Endothelial cell of umbilical vein (primary cell): ENCODE measurements around the gene GALNT3. TPM values are rescaled to one million over a fixed set of nuclear protein-coding genes. Genes with fewer than 3 reads are reported as not detected.
A peak's percentile ranks its signal among the peaks of the same experiment; 100 is the strongest.

ENCODE experiments used
- BruUV-seq: library from RNA; stranded (reverse); fragments of 400-500 nt; replicated peaks from 2 replicates; lab custom pipeline; 2021; lab: Mats Ljungman, UMichigan
- CTCF ChIA-PET: fragments of 300-600, 350-600 bp; sonication (Branson Sonifier 250); formaldehyde crosslinking; loops from one replicate; lab custom pipeline; 2021; ENCODE audit warnings: antibody characterized with exemption, inconsistent platforms; lab: Charles Lee
- POLR2A ChIA-PET: fragments of 300-600, 350-600 bp; sonication (Branson Sonifier 250); formaldehyde crosslinking; loops from one replicate; lab custom pipeline; 2021; ENCODE audit warnings: antibody characterized with exemption, inconsistent platforms; lab: Charles Lee
- DNase-seq: peaks from one replicate; pipeline ENCODE4 v3.0.0-alpha.2; 2011; ENCODE audit warnings: low read depth, low spot score
- FAIRE-seq: peaks from 2 replicates; lab custom pipeline; 2011; peaks lifted over from hg19 to GRCh38; lab: Jason Lieb, UNC
- H2AFZ ChIP-seq: 2 replicates; pipeline ENCODE4 v1.6.0; 2012; ENCODE audit warnings: low read depth, low read length, control low read depth, inconsistent platforms
- H3K27ac ChIP-seq: 2 replicates; pipeline ENCODE4 v1.5.1; 2011; ENCODE audit warnings: low read depth, mild to moderate bottlenecking, control low read depth, low read length, moderate library complexity; ENCODE audit not compliant: insufficient read depth
- H3K27me3 ChIP-seq, 2 experiments: 2 replicates each; pipeline versions ENCODE4 v1.6.0 to v1.6.1; 2011; ENCODE audit warnings: low read length in 2 of 2, mixed read lengths in 1 of 2; ENCODE audit not compliant: control insufficient read depth in 2 of 2, insufficient read depth in 2 of 2
- H3K36me3 ChIP-seq, 2 experiments: 2 replicates in 1 of 2; 3 replicates in 1 of 2; pipeline ENCODE4 v1.5.1; 2011; ENCODE audit warnings: low read length in 2 of 2, mild to moderate bottlenecking in 1 of 2, moderate library complexity in 1 of 2; ENCODE audit not compliant: control insufficient read depth in 2 of 2, insufficient read depth in 2 of 2; ENCODE audit errors: extremely low read depth in 1 of 2
- H3K4me1 ChIP-seq: 3 replicates; pipeline ENCODE4 v1.5.1; 2011; ENCODE audit warnings: mild to moderate bottlenecking, low read length; ENCODE audit not compliant: control insufficient read depth, insufficient read depth; ENCODE audit errors: extremely low read depth
- H3K4me2 ChIP-seq: 2 replicates; pipeline ENCODE4 v1.6.1; 2011; ENCODE audit warnings: low read length, control low read depth, mixed read lengths; ENCODE audit not compliant: insufficient read depth
- H3K4me3 ChIP-seq, 3 experiments: fragments of 200-600 bp in 1 of 3; sonication (generic), shearing (Covaris generic) in 1 of 3; replicated peaks in 1 of 3; 2 replicates each; pipeline ENCODE4 v1.5.1; 2011 to 2016; ENCODE audit warnings: control low read depth in 3 of 3, low read length in 3 of 3, mild to moderate bottlenecking in 2 of 3, inconsistent platforms in 1 of 3, low read depth in 1 of 3, moderate library complexity in 1 of 3; ENCODE audit not compliant: insufficient read depth in 1 of 3
- H3K79me2 ChIP-seq: 2 replicates; pipeline ENCODE4 v1.6.0; 2012; ENCODE audit warnings: low read length, inconsistent platforms; ENCODE audit not compliant: control insufficient read depth, insufficient read depth
- H3K9ac ChIP-seq: replicated peaks from 2 replicates; pipeline ENCODE3; 2011; ENCODE audit warnings: low read length, control low read depth; ENCODE audit not compliant: insufficient read depth; ENCODE audit errors: extremely low read depth
- H3K9me1 ChIP-seq: replicated peaks from 3 replicates; pipeline ENCODE4 v1.6.0; 2011; ENCODE audit warnings: mild to moderate bottlenecking, low read length; ENCODE audit not compliant: control insufficient read depth, insufficient read depth; ENCODE audit errors: extremely low read depth
- H3K9me3 ChIP-seq: replicated peaks from 2 replicates; pipeline ENCODE4 v1.5.1; 2012; ENCODE audit warnings: low read length, inconsistent platforms; ENCODE audit not compliant: control insufficient read depth, insufficient read depth
- H4K20me1 ChIP-seq: replicated peaks from 2 replicates; pipeline ENCODE3; 2011; ENCODE audit warnings: mild to moderate bottlenecking, low read length; ENCODE audit not compliant: control insufficient read depth, insufficient read depth; ENCODE audit errors: extremely low read depth
- CTCF ChIP-seq, 2 donors: IDR thresholded peaks; 1 replicate in 1 of 2; 2 replicates in 1 of 2; pipeline ENCODE4 v1.5.1; 2011; ENCODE audit warnings: low read length in 2 of 2, mild to moderate bottlenecking in 2 of 2, moderate library complexity in 2 of 2, control low read depth in 1 of 2, inconsistent platforms in 1 of 2, low read depth in 1 of 2; ENCODE audit not compliant: insufficient read depth in 1 of 2; ENCODE audit errors: extremely low read depth in 1 of 2
- EZH2 ChIP-seq: IDR thresholded peaks from 2 replicates; pipeline ENCODE4 v1.6.1; 2012; ENCODE audit warnings: borderline replicate concordance, low read depth, mild to moderate bottlenecking, moderate library complexity, low read length, inconsistent platforms; ENCODE audit not compliant: severe bottlenecking
- GATA2 ChIP-seq: IDR thresholded peaks from 2 replicates; pipeline ENCODE4 v1.7.0; 2011; ENCODE audit warnings: low read depth, mild to moderate bottlenecking, moderate library complexity, mixed read lengths, low read length; ENCODE audit not compliant: insufficient read length, insufficient read depth
- JUN ChIP-seq: IDR thresholded peaks from 2 replicates; pipeline ENCODE4 v1.6.1; 2011; ENCODE audit warnings: borderline replicate concordance, low read depth; ENCODE audit not compliant: insufficient read length, insufficient read depth
- MYC ChIP-seq: IDR thresholded peaks from one replicate; pipeline ENCODE4 v1.6.1; 2011; ENCODE audit warnings: mild to moderate bottlenecking, low read depth, low read length
- POLR2AphosphoS5 ChIP-seq: IDR thresholded peaks from 2 replicates; pipeline ENCODE4 v1.6.1; 2012; ENCODE audit warnings: low read depth, mild to moderate bottlenecking, control low read depth, low read length, moderate library complexity; ENCODE audit not compliant: insufficient read depth
- dilution Hi-C: fragments of 300-500 bp; cut with MboI; formaldehyde crosslinking; loops from one replicate; pipeline ENCODE4 v1.15.0; 2019; ENCODE audit warnings: low sequenced_read_pairs; ENCODE audit not compliant: extremely low pct_ligation_motif_present
- intact Hi-C: fragments of 100-400 bp; cut with micrococcal nuclease; formaldehyde crosslinking; loops from one replicate; pipeline ENCODE4 v1.10.0; 2022
- polyA plus RNA-seq, 4 experiments: library from polyadenylated mRNA; depleted of rRNA in 3 of 4; stranded (reverse) in 3 of 4; unstranded in 1 of 4; fragments of >200 nt; gene quantifications; 2 replicates each; pipeline versions ENCODE4 v1.2.1 to v1.2.3, GENCODE V29; 2011 to 2012; ENCODE audit warnings: missing spikeins in 1 of 4
- total RNA-seq: library from RNA; stranded (reverse); gene quantifications from 2 replicates; pipeline ENCODE4 v1.2.3, GENCODE V29; 2021

GALNT3 gene
- total and polyA plus RNA-seq, 2 donors (not counting 3 experiments of a cell fraction or from before 2014, with no cell fraction given) = 0.07 to 0.82 TPM

GRCh38 chr2:165794536-165794928, 485 bp upstream of the GALNT3 start:
- CTCF ChIA-PET = interaction anchor here (0.9 to 1.1 kb wide), 2 partner anchors 333 to 501 kb away, joined by 3 read pairs; partner anchors contain the start of gene SCN1A
- TF ChIP-seq CTCF (IDR thresholded peaks at IDR 0.05; ENCODE audit: extremely low read depth in 1 of 2, insufficient read depth in 1 of 2, low read depth in 1 of 2, low read length in 2 of 2) (no peak), POLR2AphosphoS5 (no peak), JUN (no peak), EZH2 (no peak), MYC (no peak), GATA2 (no peak)
- FAIRE-seq (no peak), DNase-seq (no peak)
- no TSS peak for BruUV-seq
- peaks cover 23 to 49% of the 10 kb centered on the region in 2 experiments for H3K27me3 ChIP-seq
- peaks cover 12% of the 10 kb centered on the region for H3K4me1 ChIP-seq
- no peaks in the 10 kb centered on the region for H3K9me1 ChIP-seq
- no peaks in the 10 kb centered on the region for H3K79me2 ChIP-seq
- intact Hi-C loops (no loop called here), dilution Hi-C loops (no loop called here)
- H3K9me3 ChIP-seq = no peaks in the 10 kb centered on the region
- POLR2A ChIA-PET = no interaction called here
- no peak overlapping the region for H3K9ac ChIP-seq
- no peak overlapping the region for H2AFZ ChIP-seq
- no peaks in the 10 kb centered on the region for H4K20me1 ChIP-seq
- H3K27ac ChIP-seq = no peak overlapping the region
- H3K4me2 ChIP-seq = peak overlapping the region; percentile 47
- H3K4me3 ChIP-seq = no peak overlapping the region
- no peaks in the 10 kb centered on the region for H3K36me3 ChIP-seq
